HG03342 (cell line): ENCODE results near the gene LAPTM4A.
"Not testable (repeated sequence)": the region's sequence is repeated elsewhere in the genome, so short reads cannot be mapped to it uniquely, and the experiment has no call there.

Experiments used
- ATAC-seq: cut with Tn5 transposase; IDR thresholded peaks from one replicate; pipeline ENCODE4 v1.9.1; 2021; ENCODE audit warnings: mild to moderate bottlenecking, moderate library complexity; ENCODE audit not compliant: unreplicated experiment

Gene LAPTM4A

DNA sequence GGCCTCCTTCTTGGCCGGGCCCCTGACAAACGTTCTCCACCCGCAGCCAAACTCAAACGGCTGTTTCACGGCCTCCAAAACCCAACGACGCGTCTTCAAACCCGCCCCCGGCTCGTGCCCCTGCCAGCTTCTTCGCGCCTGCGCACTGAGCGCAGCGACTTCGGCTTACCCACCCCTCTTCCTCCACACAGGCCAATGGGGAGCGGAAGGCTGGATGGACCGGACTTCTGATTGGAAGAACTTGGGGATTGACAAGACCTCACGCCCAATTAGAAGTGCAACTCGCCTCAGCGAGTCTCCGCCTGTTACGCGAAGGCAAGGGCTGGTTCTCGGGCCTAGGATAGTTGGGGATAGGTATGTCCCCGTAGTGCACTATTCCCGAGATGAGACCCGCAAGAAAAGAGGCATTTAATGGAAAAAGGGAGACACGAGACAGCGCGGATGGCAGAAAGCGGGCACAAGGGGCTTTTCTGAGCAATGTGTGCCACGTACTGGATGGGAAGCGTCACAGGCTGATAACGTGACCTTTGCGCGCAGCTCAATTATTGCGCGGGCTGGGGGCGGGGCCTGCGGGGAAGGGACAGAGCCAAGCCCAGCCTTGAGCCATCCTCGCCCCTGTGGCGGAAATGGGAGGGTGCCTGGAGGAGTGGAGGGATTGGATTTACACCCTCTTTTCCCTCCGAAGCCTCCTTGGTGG is at the start of gene LAPTM4A:
LAPTM4A (minus strand) TSS at position 97 of the 697 bp plus-strand sequence. CDS start 108 bp downstream, outside the sequence.
- ATAC-seq: peak; percentile 96

DNA sequence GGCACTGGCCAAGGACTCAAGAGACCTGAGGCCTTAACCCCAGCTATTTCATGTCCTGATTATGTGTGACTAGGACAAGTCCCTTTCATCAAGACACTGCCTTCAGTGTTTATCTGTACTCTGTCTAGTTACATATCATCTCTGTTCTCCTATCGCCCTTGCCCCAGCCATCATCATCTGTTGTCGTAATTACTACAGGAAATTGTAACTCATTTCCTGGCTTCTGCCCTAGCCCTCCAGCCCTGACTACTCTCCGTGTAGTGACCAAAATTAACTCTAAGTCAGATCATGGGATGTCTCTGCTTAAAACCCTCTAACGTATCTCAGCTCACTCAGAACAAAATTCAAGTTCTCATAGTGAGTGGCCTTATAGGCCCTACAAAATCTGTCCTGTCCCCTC is 49.3 kb upstream of the LAPTM4A start:
- no peak for ATAC-seq

DNA sequence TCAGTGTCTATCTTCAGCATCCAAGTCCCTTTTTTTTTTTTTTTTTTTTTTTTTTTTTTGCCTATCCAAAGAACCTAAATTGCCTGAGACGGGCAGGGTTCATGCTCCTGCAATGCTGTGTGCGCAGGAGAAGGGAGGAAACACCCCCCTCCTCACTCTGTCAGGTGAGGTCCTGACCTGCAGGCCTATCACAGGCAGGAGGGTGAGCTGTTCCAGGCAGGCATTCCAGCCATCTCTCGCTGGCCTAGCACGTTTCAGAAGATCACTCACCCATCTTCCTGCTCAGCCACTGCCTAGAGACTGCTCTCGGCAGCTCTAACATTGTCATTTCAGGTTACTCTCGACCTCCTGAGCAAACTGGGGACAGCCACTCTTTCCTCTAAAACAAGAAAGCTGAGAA is 48.4 kb upstream of the LAPTM4A start:
- no peak for ATAC-seq

DNA sequence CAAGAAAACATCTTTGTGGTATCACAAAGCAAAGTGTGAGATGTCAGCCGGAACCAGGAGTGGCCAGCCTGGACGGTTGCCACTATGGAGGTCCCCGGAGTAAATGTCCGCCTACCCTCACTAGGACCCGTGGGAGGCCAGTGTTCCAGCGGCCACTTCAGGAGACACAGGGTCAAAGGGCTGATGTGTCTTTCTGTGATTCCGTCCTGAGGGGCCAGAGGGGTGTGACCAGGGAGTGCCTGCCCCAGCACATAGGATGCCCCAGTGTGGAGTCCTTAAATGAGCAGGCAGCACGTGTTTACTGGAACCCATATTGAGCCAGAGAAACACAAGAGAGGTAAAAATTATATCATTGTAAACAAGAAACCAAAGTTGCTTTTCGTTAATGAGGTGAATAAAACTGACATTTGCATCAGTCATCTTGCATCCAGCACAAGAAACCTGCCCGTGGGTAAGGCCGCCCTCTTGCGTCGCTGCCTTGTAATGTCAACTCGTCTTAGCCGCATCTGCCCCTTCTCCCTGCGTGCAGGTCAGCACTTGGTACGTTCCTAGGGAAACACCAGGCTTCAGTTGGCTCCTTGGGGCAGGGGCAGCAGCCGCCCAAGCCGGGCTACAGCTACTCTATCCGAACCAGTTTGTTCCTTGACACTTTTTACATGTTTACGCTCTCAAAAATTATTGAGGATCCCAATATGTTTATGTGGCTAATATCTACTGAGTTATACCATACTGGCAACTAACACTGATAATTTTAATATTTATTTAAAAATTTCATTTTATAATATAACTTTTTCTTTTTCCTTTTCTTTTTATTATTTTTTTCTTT is 46.7 kb upstream of the LAPTM4A start:
- ATAC-seq: peak; percentile 92

DNA sequence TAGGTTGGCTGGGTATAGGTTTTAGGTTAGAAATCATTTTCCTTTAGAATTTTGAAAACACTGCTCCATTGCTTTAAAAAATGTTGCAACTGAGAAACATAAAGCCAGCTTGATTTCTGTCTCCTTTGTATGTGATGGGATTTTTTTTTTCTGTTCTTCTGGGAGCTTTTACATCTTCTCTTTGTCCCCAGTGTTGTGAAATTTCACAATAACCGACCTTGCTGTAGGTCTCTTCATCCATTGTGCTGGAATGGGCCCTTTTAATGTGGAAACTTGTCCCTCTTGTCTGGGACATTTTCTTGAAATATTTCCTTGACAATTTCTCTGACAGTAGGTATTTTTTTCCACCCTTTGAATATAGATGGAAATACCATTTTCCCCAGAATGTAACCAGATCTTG is 44.0 kb upstream of the LAPTM4A start:
- no peak for ATAC-seq

DNA sequence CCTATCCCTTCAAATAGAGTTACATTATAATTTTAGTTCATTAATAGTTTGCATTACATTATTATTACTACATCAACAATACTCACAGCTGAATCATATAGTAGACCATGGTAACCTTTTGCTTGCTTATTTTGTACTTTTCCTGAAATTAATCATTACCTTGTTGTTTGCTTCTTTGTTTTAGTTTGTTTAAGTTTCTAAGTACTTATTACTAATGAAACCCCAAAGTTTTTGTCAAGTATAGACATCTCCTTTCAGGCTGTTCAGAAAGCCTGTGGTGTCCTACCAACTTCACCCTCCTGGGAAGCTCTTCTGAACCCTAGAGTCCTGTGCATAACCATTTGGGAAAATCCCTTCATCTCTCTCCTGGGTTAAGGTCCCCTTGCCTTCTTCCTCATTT is 43.5 kb upstream of the LAPTM4A start:
- no peak for ATAC-seq

DNA sequence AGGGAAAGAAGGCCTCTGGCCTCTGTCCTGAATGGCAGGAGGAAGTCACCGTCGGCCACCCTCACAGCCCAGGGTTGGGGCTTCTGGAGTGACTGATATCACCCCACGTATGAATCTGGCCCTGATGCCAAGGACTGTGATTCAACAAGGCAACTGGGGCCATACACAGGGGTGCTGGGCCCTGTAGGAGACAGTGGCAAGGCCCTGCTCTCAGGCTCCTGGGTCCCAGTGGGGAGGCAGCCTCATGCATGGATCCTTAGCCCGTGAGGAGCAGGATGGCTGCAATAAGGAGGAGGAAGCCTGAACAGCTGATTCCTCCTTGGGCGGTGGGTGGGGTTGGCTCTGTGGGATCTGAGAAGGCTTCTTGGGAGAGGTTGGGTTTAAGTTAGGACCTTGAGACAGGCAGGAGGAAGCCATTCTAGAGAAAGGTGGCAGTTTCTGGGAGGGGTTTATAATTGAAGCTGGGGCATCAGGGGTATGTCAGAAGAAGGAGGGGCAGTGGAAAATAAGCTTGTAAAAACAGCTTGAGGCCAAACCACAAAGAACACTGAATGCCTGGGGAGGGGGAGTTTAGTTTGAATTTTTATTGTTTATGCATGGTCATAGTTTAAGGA is 42.8 kb upstream of the LAPTM4A start:
- no peak for ATAC-seq

DNA sequence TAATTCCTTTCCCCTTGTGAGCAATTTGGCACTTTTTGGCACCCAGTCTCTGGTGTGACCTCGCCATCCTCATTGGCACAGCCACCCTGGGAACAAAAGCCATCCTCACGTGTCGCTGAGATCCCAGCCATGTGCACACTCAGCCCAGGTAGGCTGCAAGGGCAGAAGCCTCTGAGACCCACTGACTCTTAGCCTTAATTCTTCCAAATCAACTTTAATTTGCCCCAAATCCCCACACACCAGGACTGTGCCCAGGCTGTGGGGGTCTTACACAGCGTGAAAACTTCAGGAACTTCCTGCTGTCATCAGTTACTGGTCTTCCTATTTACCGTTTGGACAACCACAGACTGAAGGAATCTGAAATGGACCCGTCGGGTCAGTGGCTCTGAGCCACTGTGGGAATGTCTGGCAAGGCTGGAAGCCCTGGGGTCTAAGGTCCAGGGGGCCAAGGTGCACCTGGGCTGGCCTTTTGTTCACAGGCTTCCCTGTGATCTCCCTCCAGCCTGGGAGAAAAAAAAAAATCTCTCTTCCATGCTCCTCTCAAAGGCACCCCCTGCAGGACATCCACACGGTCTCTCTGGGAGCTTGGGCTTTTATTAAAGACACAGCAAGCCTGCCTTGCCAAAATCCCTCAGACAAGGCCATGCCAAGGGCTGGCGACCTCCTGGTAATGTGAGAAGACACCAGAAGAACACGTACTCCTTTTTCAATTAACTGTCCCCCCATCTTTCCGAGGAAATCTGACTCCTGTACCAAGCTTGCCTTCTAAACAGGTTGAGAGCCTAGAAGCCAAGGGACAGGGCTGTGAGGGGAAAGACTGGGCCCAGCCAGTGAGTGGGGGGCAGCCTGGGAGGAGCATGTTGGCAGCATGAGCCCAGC is 42.1 kb upstream of the LAPTM4A start:
- no peak for ATAC-seq

DNA sequence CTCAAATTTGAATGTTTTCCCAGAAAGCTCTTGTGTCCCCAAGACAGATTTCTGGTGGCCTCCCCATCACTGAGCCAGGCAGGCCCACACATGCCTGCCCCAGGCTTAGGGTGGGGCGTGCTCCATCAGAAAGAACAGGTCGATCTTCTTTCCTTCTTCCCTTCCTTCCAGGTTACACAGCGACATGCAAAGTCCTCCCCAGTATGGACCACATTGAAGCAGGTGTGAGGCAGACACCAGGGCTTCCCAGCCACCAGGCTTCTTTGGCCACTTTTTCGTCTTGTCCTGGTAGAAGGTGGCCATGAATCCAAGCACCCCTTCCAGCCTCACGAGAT is 41.4 kb upstream of the LAPTM4A start:
- no peak for ATAC-seq

DNA sequence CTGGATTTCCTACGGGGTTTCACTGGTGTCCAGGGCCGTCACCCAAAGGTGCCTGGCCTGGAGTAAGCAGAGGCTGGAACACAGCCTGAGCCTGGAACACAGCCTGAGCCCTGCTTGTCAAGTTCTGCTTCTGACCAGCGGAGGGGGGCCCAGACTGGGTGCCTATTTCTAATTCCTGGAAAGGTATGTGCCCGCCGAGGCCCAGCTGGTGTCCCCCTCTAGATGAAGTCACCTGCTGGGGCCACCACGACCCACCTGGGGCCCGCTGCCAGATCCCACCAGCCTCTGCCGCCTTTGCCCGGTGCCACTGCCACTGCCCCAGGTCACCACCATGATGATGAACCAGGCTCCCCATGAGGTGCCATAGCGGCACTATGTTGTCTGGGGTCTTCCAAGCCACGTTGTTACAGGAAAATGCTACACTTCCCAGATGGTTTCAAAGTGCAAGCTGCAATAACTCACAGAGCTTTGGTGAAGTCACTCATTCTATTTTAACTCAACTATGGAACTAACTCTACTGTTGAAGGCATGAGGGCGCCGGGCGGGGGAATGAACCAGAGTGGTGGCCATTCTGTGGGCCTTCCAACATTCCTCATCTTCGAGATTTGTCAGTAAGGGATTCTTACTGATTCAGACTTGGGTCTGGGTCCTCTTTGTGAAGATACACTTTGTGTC is 40.9 kb upstream of the LAPTM4A start:
- no peak for ATAC-seq

DNA sequence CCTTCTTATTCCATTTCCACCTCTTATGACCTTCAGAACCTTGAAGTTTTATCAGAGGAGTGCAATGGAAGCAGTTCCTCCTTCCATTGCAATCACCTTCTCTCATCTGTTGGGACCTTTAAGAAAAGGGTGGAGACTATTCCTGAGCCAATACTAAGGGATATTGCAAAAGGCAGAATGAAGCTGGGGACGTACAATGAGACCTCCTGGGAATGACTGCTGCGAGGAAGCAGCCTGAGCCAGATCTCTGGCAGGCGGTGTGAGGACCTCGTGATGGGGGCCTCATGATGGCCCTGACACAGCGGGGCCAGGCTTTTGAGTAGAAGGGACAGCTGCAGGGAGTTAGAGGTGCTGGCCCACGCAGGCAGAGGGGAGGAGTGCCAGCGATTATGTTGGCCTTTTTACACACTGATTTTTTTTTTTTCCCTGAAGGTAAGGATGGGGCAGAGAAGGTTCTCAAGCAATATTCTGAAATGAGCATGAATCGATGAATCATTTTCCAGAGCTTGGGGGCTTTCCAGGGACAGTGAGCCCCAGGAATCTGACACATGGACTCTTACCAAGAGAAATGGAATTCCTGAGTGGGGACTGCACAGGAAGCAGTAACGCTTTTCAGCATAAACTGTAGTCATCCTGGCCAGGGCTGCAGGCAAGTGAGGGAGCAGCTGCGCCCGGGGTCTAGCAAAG is 40.0 kb upstream of the LAPTM4A start:
- no peak for ATAC-seq

DNA sequence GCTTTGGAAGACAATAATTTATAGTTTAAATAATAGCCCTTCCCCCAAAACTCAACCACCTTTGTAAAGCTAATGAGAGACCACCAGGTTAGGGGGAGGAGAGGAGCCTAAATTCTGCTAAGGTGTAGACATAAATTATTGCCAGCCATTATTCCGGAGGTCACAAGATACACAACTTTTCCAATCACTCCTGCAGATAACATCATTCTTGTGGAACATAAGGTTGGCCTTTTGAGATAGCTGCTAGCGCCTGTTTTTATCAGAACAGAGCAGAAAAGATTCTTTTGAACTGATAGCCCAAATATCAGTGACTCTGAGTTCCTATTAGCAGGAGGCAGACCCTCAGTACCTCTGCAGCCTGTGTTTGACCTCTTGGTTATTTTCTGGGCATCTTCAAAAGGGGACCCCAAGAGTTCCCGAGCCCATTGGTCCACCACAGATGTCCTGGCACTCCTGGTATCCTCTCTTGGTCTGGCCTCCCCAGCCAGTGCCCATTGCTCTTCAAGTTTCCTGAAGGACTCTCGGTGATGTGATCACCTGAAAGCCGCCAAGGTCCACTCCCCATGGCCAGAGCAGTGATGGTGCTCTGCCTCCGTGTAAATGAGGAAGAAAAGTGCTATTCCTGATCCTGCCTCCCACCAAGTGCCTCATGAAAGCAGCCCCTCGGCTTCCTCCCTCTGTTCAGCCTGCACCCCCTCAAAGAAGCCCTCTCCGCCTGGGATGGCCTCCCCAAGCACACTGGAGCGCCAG is 38.5 kb upstream of the LAPTM4A start:
- ATAC-seq: no peak

DNA sequence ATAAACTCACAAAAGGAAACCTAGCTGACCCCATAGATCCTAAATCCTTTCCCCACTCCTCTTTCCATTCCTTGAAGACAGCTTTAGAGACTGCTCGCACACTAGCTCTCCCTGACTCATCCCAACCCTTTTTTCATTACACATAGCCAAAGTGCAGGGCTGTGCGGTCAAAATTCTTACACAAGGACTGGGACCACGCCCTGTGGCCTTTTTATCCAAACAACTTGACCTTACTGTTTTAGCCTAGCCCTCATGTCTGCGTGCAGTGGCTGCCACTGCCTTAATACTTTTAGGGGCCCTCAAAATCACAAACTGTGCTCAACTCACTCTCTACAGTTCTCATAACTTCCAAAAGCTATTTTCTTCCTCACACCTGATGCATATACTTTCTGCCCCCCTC is 34.5 kb upstream of the LAPTM4A start:
- not testable (repeated sequence) for ATAC-seq

DNA sequence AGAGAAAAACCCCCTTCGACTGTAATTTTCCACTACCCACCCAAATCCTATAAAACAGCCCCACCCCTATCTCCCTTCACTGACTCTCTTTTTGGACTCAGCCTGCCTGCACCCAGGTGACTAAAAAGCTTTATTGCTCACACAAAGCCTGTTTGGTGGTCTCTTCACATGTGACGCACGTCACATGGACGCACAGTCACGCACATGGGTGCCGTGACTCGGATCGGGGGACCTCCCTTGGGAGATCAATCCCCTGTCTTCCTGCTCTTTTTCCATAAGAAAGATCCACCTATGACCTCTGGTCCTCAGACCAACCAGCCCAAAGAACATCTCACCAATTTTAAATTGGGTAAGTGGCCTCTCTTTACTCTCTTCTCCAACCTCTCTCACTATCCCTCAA is 31.4 kb upstream of the LAPTM4A start:
- ATAC-seq: not testable (repeated sequence)

DNA sequence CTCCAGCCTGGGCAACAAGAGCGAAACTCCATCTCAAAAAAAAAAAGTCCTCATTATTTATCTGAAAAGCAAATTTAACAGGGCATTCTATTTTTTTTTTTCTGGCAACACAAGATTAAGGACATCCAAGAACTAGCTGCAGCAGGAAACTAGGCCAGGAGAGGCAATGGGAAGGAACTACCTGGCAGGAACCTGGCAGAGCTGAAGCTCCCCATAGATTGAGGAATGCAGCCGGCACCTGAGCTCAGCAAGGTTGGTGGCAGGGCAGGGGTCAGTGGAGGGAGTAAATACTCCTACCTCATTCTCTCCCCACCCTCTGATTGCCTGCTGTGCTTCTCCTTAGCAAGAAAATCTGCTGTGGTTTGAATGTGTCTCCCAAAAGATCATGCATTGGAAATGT is 30.4 kb upstream of the LAPTM4A start:
- no peak for ATAC-seq

DNA sequence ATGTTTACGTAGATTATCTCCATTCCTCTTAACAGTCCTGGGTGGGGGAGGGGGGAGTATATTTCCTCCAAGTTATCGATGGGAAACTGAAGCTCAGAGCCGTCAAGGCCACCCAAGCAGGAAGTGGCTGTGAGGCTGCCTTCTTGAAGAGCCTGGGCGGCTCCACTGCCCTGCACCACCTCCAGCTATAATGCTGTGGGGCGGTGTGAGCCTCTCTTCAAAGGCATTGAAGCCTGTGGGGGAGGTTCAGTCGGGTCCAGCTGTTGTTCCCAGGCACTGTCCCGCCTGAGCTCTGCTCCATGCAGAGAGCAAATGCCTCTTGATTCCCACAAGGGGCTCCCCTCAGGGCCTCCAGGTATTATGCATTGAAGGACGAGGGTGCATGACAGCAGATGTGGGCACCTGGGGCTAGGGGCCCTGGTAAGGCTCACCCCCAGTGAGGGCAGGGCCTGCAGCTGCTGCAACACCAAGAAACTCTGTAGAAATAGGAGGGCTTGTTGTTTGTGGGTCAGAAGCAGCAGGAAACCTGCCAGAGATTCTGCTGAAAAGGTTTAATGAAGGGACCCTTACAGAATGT is 29.5 kb upstream of the LAPTM4A start:
- no peak for ATAC-seq

DNA sequence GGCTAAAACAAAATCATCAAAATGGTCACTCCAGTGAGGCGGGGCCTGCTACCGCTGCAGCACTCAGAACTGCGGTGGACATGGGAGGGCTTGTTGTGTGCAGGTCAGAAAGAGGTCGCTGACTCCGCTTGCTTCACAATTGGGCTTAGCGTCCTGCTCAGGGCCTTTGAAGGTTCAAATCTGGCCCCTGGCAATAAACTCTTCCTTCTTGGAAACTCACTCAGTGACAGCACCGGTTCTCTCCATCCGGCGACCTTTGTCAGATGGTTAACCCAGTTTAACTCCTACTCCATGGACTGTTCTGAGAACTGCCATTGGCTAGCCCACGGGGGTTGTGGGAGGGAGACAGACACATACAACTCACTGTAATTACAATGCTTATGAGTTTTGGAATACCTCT is 29.0 kb upstream of the LAPTM4A start:
- no peak for ATAC-seq

DNA sequence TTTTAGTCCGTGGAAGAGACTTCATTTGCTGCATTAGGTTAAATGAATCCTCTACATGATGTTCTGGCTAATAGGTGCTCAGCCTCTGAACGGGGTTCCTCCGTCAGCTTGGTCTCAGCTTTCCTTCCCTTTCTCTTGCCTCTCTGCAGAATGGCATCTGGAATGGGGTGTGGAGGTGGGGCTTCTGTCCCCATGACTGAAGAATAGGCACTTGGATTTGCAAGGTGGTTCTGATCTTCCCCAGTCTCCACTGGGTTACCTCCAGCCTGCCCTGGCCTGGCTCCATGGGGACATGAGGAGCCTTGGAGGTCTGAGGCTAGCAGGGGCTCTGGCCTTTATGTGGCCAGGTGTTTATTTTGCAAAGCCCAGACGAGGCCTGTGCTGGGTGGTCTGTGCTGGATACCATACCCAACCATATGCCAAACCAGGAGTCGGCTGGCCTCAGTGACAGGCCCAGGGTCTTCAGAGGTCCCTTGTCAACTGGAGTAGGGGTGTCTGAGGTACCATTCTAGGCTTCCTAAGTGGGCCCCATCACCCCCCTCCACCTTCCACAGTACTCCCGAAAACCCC is 28.2 kb upstream of the LAPTM4A start:
- no peak for ATAC-seq
